Panc1 (cell line): ENCODE results near the gene WAS. TPM values are rescaled to one million over a fixed set of nuclear protein-coding genes. Genes with fewer than 3 reads are reported as not detected.

Source experiments
- ATAC-seq: fragments of 200-7000 bp; cut with Tn5 transposase; 2 replicates; pipeline ENCODE4 v1.9.1; 2020; ENCODE audit warnings: mild to moderate bottlenecking, moderate library complexity
- BruUV-seq: library from RNA; stranded (reverse); fragments of 400-500 nt; replicated peaks from 2 replicates; lab custom pipeline; 2021; lab: Mats Ljungman, UMichigan
- CTCF ChIA-PET: fragments of 300-600 bp; sonication (Branson Sonifier 250); formaldehyde crosslinking; loops from one replicate; lab custom pipeline; 2022; ENCODE audit warnings: antibody characterized with exemption; lab: Charles Lee
- POLR2A ChIA-PET: fragments of 300-600 bp; sonication (Branson Sonifier 250); formaldehyde crosslinking; loops from one replicate; lab custom pipeline; 2022; ENCODE audit warnings: antibody characterized with exemption; lab: Charles Lee
- DNase-seq: peaks from one replicate; pipeline ENCODE4 v3.0.0-alpha.2; 2010; ENCODE audit warnings: low read depth, low spot score
- H3K27ac ChIP-seq: 2 replicates; pipeline ENCODE4 v1.5.1; 2011; ENCODE audit warnings: mild to moderate bottlenecking, low read length, inconsistent platforms
- H3K27me3 ChIP-seq: fragments of 200-500 bp; sonication (Bioruptor generic); 2 replicates; pipeline ENCODE4 v1.6.0; 2014; ENCODE audit warnings: low read length, inconsistent platforms; ENCODE audit not compliant: control insufficient read depth, insufficient read depth
- H3K36me3 ChIP-seq: fragments of 200-500 bp; sonication (Bioruptor generic); 2 replicates; pipeline ENCODE4 v1.5.1; 2014; ENCODE audit warnings: inconsistent platforms, mild to moderate bottlenecking, low read length, moderate library complexity; ENCODE audit not compliant: control insufficient read depth, insufficient read depth
- H3K4me1 ChIP-seq: 2 replicates; pipeline ENCODE4 v1.5.1; 2011; ENCODE audit warnings: inconsistent platforms, mild to moderate bottlenecking, low read length, moderate library complexity; ENCODE audit not compliant: control insufficient read depth, insufficient read depth
- H3K4me3 ChIP-seq, 2 experiments: 2 replicates each; pipeline ENCODE4 v1.5.1; 2011 to 2012; ENCODE audit warnings: low read depth in 2 of 2, low read length in 2 of 2, mild to moderate bottlenecking in 2 of 2, inconsistent platforms in 1 of 2, moderate library complexity in 1 of 2
- H3K9me3 ChIP-seq: fragments of 200-500 bp; sonication (Bioruptor generic); 2 replicates; pipeline ENCODE4 v1.5.1; 2014; ENCODE audit warnings: low read depth, mild to moderate bottlenecking, inconsistent platforms, low read length, moderate library complexity; ENCODE audit not compliant: control insufficient read depth, insufficient read depth
- POLR2AphosphoS5 ChIP-seq: IDR thresholded peaks from 2 replicates; pipeline ENCODE4 v1.6.1; 2012; ENCODE audit warnings: mild to moderate bottlenecking, low read depth, low read length, moderate library complexity
- SIN3A ChIP-seq: IDR thresholded peaks from 2 replicates; pipeline ENCODE4 v1.6.1; 2012; ENCODE audit warnings: low read depth, mild to moderate bottlenecking, low read length, moderate library complexity, borderline replicate concordance; ENCODE audit not compliant: insufficient read depth
- TCF7L2 ChIP-seq: IDR thresholded peaks from 2 replicates; pipeline ENCODE4 v1.6.1; 2011; ENCODE audit warnings: mild to moderate bottlenecking, low read depth, low read length, inconsistent platforms
- in situ Hi-C: cut with HindIII; loops from 2 replicates; pipeline ENCODE4 v1.10.0; 2016; ENCODE audit warnings: low sequenced_read_pairs, low pct_unique_long_range_greater_than_20kb
- intact Hi-C: fragments of 100-400 bp; cut with micrococcal nuclease; formaldehyde crosslinking; loops from one replicate; pipeline ENCODE4 v1.10.0; 2022; ENCODE audit not compliant: unreplicated experiment
- total RNA-seq: library from RNA; stranded (reverse); gene quantifications from one replicate; pipeline ENCODE4 v1.2.1, GENCODE V29; 2021; ENCODE audit not compliant: unreplicated experiment
- TF ChIP-seq, protein P1 (sequence below): fragments of 450-650 bp; IDR thresholded peaks from 2 replicates; pipeline ENCODE4 v1.5.1; 2017; ENCODE audit warnings: mild to moderate bottlenecking
- TF ChIP-seq, protein P2 (sequence below), 2 experiments: IDR thresholded peaks; 2 replicates each; pipeline ENCODE4 v1.6.1; 2011 to 2012; ENCODE audit warnings: low read depth in 2 of 2, control low read depth in 1 of 2, low read length in 1 of 2, mild to moderate bottlenecking in 1 of 2, moderate library complexity in 1 of 2; ENCODE audit not compliant: insufficient read depth in 1 of 2

The WAS gene
- total RNA-seq, 1 experiment from 2014 or later: 0.82 TPM

DNA sequence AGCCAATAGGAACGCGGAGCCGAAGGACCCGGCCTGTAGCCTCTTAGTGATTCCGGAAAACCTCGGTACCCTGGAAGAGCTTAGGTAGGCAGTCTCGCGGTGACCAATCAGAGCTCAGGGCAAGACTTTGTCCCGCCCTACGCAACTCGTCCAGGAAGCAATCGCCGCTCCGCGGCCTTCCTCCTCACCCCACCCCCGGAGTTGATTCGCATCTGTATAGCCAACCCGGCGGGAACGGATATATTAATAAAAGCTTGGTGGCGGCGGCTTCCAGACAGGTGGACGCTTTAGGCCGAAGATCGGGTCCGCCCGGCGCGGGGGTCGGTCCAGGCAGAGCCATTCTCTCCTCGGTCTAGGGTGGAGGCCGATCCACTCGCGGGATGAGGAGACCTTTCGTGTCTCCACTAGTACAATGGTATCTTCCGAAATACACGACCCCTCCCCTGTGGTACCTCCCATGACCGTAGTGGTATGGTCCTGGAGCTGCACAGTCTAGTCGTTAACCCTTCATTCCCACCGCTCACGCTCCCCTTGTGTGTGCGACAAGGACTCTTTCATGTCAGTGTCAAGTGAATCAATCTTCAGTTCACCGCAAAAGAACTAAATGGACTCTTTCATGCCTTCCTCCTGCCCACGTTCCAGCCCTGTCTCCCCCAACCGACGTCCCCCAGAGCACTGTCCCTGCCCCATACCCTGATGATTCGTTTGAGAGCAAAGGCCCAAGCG, 53.8 kb downstream of the WAS start:
- POLR2A ChIA-PET: interaction anchor here (0.5 to 0.6 kb wide), 2 partner anchors 63 to 169 kb away, joined by 3 to 5 read pairs; no protein-coding TSS in a partner anchor

DNA sequence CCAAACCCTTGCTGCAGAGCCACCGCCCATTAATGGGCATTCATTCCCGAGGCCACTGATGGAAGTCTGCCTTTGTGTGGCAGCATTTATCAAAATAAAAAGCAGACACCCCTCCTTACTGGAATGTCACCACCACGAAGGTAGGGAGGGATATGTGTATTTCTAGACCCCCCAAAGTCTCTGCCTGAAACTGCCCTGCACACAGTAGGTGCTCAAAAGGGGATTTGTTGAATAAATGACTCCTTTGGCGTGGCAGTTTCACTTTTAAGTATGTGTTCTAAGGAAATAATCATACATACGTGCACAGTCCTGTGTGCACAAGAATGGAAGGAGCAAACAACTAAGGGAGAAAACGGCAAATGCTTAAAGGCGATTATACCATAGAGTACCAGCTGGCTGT, 54.3 kb downstream of the WAS start:
- ATAC-seq (no peak; the same call in 1 of the 2 replicates), DNase-seq (no peak)
- Histone ChIP-seq H3K27me3 (no peaks in the 10 kb centered on the region), H3K27ac (peak overlapping the region; percentile 95), H3K9me3 (no peaks in the 10 kb centered on the region), H3K4me3 (peak overlapping the region; percentile 58 to 74), H3K36me3 (no peaks in the 10 kb centered on the region), H3K4me1 (peaks cover 4% of the 10 kb centered on the region)
- TF ChIP-seq TCF7L2 (no peak), POLR2AphosphoS5 (no peak), SIN3A (no peak)
- TF ChIP-seq, protein P1, sequence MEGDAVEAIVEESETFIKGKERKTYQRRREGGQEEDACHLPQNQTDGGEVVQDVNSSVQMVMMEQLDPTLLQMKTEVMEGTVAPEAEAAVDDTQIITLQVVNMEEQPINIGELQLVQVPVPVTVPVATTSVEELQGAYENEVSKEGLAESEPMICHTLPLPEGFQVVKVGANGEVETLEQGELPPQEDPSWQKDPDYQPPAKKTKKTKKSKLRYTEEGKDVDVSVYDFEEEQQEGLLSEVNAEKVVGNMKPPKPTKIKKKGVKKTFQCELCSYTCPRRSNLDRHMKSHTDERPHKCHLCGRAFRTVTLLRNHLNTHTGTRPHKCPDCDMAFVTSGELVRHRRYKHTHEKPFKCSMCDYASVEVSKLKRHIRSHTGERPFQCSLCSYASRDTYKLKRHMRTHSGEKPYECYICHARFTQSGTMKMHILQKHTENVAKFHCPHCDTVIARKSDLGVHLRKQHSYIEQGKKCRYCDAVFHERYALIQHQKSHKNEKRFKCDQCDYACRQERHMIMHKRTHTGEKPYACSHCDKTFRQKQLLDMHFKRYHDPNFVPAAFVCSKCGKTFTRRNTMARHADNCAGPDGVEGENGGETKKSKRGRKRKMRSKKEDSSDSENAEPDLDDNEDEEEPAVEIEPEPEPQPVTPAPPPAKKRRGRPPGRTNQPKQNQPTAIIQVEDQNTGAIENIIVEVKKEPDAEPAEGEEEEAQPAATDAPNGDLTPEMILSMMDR: no peak
- TF ChIP-seq, protein P2, sequence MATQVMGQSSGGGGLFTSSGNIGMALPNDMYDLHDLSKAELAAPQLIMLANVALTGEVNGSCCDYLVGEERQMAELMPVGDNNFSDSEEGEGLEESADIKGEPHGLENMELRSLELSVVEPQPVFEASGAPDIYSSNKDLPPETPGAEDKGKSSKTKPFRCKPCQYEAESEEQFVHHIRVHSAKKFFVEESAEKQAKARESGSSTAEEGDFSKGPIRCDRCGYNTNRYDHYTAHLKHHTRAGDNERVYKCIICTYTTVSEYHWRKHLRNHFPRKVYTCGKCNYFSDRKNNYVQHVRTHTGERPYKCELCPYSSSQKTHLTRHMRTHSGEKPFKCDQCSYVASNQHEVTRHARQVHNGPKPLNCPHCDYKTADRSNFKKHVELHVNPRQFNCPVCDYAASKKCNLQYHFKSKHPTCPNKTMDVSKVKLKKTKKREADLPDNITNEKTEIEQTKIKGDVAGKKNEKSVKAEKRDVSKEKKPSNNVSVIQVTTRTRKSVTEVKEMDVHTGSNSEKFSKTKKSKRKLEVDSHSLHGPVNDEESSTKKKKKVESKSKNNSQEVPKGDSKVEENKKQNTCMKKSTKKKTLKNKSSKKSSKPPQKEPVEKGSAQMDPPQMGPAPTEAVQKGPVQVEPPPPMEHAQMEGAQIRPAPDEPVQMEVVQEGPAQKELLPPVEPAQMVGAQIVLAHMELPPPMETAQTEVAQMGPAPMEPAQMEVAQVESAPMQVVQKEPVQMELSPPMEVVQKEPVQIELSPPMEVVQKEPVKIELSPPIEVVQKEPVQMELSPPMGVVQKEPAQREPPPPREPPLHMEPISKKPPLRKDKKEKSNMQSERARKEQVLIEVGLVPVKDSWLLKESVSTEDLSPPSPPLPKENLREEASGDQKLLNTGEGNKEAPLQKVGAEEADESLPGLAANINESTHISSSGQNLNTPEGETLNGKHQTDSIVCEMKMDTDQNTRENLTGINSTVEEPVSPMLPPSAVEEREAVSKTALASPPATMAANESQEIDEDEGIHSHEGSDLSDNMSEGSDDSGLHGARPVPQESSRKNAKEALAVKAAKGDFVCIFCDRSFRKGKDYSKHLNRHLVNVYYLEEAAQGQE (IDR thresholded peaks at IDR 0.05; ENCODE audit: insufficient read depth in 1 of 2, low read depth in 2 of 2, low read length in 1 of 2): no peak
- intact Hi-C loops: no loop called here
- in situ Hi-C loops: no loop called here
- POLR2A ChIA-PET: no interaction called here
- CTCF ChIA-PET: interaction anchor here (0.6 kb wide), 1 partner anchor 418 kb away, joined by 3 read pairs; no protein-coding TSS in a partner anchor
- BruUV-seq: no TSS peak

More for the DNA sequence above, 53.8 kb downstream of the WAS start:
- CTCF ChIA-PET: interaction anchor here (0.6 kb wide), 1 partner anchor 418 kb away, joined by 3 read pairs; no protein-coding TSS in a partner anchor
- DNase-seq (peak; percentile 92), ATAC-seq (peak; percentile 99)
- no peaks in the 10 kb centered on the region for H3K36me3 ChIP-seq
- H3K27me3 ChIP-seq: no peaks in the 10 kb centered on the region
- TF ChIP-seq SIN3A (0 out of 2 replicates have a peak, but pooled peaks have one; percentile 32), TCF7L2 (0 out of 2 replicates have a peak, but pooled peaks have one; percentile 24), POLR2AphosphoS5 (peak; percentile 82)
- TF ChIP-seq, protein P1: no peak
- TF ChIP-seq, protein P2 (IDR thresholded peaks at IDR 0.05; ENCODE audit: insufficient read depth in 1 of 2, low read depth in 2 of 2, low read length in 1 of 2): no peak
- H3K4me1 ChIP-seq: peaks cover 4% of the 10 kb centered on the region
- peak overlapping the region; percentile 58 to 74 for H3K4me3 ChIP-seq
- in situ Hi-C loops (no loop called here), intact Hi-C loops (no loop called here)
- peak overlapping the region; percentile 95 for H3K27ac ChIP-seq
- no TSS peak for BruUV-seq
- no peaks in the 10 kb centered on the region for H3K9me3 ChIP-seq
